AG10803 (cell line): ENCODE results near the gene SPDYE18.
"Not testable (repeated sequence)": the region's sequence is repeated elsewhere in the genome, so short reads cannot be mapped to it uniquely, and the experiment has no call there.

ENCODE experiments used
- DNase-seq: peaks from one replicate; pipeline ENCODE4 v3.0.0; 2010; ENCODE audit warnings: low read depth
- H3K4me3 ChIP-seq: 2 replicates; pipeline ENCODE4 v1.5.1; 2011; ENCODE audit warnings: mild to moderate bottlenecking, low read length, control low read depth

Gene SPDYE18, protein sequence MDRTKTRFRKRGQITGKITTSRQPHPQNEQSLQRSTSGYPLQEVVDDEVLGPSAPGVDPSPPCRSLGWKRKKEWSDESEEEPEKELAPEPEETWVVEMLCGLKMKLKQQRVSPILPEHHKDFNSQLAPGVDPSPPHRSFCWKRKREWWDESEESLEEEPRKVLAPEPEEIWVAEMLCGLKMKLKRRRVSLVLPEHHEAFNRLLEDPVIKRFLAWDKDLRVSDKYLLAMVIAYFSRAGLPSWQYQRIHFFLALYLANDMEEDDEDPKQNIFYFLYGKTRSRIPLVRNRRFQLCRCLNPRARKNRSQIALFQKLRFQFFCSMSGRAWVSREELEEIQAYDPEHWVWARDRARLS

DNA sequence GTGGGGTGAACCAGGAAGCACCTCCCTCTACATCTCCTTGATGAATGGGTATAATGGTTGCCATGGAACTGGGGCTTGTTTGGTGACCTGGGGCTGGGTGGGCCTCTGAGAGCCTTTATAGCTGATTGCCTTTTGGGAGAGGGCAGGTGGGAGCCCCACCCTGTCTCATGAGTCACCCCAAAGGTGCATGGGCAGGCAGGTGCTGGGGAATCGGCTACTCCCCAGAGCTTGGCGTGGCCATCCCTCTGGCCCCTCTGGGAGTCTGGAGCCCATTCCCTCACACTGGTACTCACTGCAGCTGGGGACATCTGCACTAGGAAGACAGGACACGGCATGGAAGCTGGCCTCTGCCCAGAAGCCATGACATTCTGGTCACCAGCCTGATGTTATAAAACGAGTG is at the start of gene SPDYE18:
Gene SPDYE18 (minus strand): TSS at position 2 of the 400 bp plus-strand sequence. CDS start 2,046 bp downstream, outside the sequence.
- not testable (repeated sequence) for DNase-seq, H3K4me3 ChIP-seq

DNA sequence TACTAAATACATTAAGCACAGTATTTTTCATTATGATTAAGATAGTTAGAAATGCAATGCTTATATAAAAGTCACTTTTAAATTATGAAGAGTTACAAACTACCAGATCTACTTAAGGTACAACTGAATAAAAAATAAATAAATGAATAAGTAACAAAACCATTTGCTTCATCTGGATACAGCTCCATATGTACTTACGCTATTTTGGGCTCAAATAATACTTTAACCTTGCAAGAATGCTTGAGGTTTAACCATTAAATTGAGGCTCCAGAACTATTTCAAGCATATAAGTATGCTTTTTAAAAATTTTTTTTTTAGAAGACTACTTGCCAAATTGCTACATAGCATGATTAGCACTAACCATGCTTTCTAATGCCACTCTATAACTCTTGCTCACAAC is 46.0 kb upstream of the SPDYE18 start:
- DNase-seq, H3K4me3 ChIP-seq: not testable (repeated sequence)

DNA sequence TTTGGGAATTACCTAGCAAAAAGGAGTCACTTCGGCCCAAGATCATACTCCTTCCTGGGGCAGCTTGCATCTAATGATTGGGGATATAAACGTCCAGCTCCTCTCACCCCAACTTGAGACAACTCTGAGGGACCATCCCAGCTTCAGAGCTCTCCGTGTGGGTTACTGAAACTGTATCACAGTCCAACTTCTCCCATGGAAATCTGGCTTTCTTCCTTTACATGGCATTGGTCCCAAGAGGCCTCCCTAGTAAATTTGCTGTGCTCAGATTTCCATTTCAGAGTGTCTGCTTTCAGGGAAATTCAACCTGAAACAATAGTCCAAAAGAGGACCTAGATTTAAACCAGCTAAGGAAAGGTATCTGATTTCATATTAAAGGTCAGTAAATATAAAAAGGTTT is 45.3 kb upstream of the SPDYE18 start:
- not testable (repeated sequence) for DNase-seq, H3K4me3 ChIP-seq

- DNase-seq = peak; percentile 20
- not testable (repeated sequence) for H3K4me3 ChIP-seq
Observed at GRCh38 chr7:77105904-77106303, 43.5 kb upstream of the SPDYE18 start.

DNA sequence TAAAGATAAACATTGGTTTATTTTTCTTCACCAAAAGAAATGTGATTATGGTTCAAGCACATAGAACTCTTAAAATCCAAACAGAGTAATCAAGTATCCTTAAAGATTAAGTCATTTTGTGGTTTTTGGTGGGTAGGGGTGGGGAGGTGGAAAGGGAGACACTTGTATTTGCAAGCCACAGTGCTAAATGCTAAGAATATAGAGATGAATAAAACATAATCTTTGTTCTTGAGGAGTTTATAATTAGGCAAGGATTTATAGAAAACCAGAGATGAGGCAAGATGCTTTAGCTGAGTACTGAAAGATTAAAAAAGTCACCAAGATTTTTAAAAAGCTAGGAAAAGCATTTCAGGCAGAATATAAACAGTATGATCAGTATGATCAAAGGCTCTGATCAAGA is 40.3 kb upstream of the SPDYE18 start:
- H3K4me3 ChIP-seq, DNase-seq: not testable (repeated sequence)

GRCh38 chr7:77101187-77101586 is 38.8 kb upstream of the SPDYE18 start:
- not testable (repeated sequence) for H3K4me3 ChIP-seq, DNase-seq

GRCh38 chr7:77100501-77100900 is 38.1 kb upstream of the SPDYE18 start:
- DNase-seq, H3K4me3 ChIP-seq: not testable (repeated sequence)

DNA sequence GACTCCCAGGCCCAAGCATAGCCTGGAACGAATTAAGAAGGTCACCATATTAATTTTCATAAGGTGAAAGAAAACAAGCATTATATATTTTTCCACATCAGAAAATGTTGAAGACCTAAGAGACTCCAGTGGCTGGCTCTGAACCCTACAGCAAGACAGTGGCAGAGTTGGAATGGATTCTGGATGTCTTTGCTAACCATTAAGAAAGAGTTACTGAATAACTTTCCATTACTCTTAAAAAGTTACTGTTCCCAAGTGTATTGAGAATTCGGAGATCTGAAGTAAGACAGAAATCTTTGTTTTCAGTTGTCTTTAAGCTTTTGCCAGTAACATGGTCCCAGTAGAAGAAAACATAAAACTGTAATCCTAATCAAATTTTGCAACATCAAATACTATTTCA is 29.9 kb upstream of the SPDYE18 start:
- not testable (repeated sequence) for DNase-seq, H3K4me3 ChIP-seq

GRCh38 chr7:77082192-77082591 is 19.8 kb upstream of the SPDYE18 start:
- DNase-seq, H3K4me3 ChIP-seq: not testable (repeated sequence)

DNA sequence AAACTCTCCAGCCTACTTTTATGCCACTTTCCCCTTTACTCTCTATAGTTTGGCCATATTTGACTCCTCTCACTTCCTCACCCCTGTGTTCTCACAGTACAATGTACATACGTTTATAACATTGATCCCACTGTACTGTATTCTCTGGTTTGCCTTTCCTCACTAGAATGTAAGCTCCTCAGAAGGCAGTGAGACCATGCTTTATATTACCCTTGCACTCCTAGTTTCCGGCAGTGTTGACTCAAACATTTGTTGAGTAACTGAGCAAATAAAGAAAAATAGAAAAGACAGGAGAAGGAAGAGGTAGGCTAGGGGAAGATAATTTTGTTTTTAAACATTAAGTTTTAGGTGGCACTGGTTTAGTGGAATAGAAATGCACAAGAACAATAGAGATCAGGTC is 17.9 kb upstream of the SPDYE18 start:
- not testable (repeated sequence) for DNase-seq, H3K4me3 ChIP-seq

DNA sequence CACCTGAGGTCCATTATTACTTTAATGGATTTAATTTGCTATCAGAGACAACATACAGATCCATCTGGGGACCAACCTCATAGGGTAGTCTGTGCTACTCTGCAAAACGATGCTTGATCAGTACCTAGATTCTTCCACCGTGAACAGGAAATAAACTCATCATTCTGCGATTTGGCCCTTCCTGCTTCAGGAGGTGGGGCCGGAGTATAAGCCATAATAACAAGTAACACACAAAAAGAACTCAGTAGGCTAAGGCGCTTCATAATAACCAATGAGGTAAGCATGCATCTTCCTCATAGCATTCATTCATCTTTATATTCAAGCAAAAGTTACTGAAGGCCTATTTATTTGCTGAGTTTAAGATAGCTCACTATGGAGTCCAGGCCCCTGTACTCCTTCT is 17.3 kb upstream of the SPDYE18 start:
- DNase-seq, H3K4me3 ChIP-seq: not testable (repeated sequence)

DNA sequence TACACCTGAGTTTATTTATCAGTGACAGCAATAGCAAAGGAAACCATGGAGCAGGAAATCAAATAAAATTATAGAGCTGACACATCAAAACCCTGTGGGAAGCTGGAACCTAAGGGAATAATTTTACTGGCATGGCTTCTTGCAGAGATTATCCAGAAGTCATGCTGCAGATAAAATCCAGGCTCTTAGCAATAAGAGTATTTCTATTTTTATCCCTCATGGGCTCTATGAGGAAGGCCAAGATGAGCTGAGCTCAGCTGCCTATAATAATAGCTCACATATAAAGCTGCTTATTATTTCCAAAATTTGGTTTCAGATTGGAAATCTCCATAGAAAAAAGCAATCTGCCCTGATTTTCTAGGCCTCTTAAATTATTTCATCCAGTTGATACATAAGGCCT is 16.8 kb upstream of the SPDYE18 start:
- not testable (repeated sequence) for H3K4me3 ChIP-seq, DNase-seq

DNA sequence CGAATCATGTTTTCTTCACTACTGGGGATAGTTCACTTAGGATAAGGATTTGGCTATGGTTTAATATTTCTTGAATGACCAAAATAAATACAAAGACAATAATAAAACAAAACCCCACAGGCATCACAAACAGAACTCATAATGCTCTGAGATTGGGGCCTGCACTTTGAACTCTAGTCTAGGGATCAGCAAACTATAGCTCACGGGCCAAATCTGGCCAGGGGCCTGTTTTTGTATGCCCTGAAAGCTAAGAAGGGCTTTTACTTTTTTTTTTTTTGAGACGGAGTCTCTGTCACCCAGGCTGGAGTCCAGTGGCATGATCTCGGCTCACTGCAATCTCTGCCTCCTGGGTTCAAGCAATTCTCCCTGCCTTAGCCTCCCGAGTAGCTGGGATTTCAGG is 14.7 kb upstream of the SPDYE18 start:
- DNase-seq, H3K4me3 ChIP-seq: not testable (repeated sequence)

- peak; percentile 1 for DNase-seq
- not testable (repeated sequence) for H3K4me3 ChIP-seq
Observed at GRCh38 chr7:77074786-77075396, 12.5 kb upstream of the SPDYE18 start.

- not testable (repeated sequence) for H3K4me3 ChIP-seq, DNase-seq
Observed at GRCh38 chr7:77071108-77071507, 8.8 kb upstream of the SPDYE18 start.

- DNase-seq, H3K4me3 ChIP-seq: not testable (repeated sequence)
Observed at GRCh38 chr7:77065869-77066268, 3.5 kb upstream of the SPDYE18 start.

DNA sequence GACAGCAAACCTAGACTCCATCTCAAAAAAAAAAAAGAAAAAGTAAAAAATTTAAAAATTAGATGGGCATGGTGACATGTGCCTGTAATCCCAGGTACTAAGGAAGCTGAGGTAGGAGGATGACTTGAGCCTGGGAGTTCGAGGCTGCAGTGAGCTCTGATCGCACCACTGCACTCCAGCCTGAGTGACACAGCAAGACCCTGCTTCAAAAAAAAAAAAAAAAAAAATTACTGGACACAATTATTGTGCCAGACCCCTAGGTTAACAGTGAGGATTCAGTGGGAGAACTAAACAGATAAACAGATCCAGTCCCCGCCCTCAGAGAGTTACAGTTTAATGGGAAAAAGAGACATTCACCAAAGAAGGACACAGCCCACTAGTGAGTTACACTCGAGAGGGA is 1.4 kb upstream of the SPDYE18 start:
- DNase-seq, H3K4me3 ChIP-seq: not testable (repeated sequence)

DNA sequence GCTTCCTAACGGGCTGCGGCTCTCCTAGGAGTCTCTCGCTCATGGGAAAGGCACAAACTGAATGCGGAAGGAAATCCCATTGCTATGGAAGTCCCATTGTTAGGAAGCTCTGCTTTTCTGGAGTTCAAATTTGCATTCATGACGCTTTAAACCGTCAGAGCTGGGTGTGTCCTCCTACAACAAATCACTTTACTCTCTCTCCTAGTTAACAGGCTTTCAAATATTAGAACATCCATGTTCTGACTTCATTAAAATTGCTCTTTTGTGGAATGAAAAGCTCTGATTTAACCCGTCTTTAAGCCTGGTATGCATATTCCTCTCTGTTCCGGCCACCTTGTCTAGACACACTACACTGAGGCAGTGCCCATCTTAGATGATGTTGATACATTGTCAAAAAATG is 30.1 kb downstream of the SPDYE18 start, which contains the start of gene SPDYE17:
Gene SPDYE17 (minus strand): TSS at position 101 of the 400 bp plus-strand sequence. CDS start 1,791 bp downstream, outside the sequence.
- not testable (repeated sequence) for H3K4me3 ChIP-seq, DNase-seq

DNA sequence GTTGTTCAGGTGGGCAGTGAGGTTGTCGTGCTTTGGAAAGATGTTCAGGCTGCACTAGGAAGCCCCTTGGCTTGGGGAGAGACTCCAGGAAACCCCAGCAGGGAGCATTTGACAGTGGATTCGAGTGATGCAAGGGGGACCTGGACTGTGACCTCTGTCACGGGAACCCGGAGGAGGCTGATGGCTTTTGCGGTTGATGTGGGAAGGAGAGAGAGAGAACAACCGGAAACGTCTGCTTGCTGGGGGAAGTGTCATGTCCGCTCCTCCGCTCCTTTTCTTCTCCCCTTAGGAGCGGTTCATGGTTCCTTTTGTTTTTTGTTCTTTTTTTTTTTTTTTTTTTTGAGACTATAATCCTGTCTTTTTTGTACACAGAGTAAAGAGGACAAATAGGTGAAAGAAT is 36.0 kb downstream of the SPDYE18 start:
- not testable (repeated sequence) for H3K4me3 ChIP-seq, DNase-seq

GRCh38 chr7:77010074-77010680 is 52.2 kb downstream of the SPDYE18 start:
- peak; percentile 32 for DNase-seq
- H3K4me3 ChIP-seq = not testable (repeated sequence)
